Thymus (tissue), 14 donors: ENCODE measurements around the gene STAP2. TPM values are rescaled to one million over a fixed set of nuclear protein-coding genes. Genes with fewer than 3 reads are reported as not detected.
A peak's percentile ranks its signal among the peaks of the same experiment; 100 is the strongest.

Experiments
- DNase-seq, 9 donors: peaks; one replicate each; pipeline ENCODE4 v3.0.0-alpha.2; 2013; ENCODE audit warnings: low spot score in 9 of 9, low read depth in 6 of 9, missing footprints in 1 of 9
- H3K27ac ChIP-seq, 2 donors: one replicate each; pipeline ENCODE4 v1.5.1; 2013; ENCODE audit warnings: control low read depth in 1 of 2, low read depth in 1 of 2, low read length in 1 of 2, mild to moderate bottlenecking in 1 of 2, moderate library complexity in 1 of 2
- H3K27me3 ChIP-seq, 2 donors: one replicate each; pipeline ENCODE4 v1.5.1; 2013; ENCODE audit warnings: low read length in 1 of 2; ENCODE audit not compliant: control insufficient read depth in 2 of 2, insufficient read depth in 1 of 2
- H3K36me3 ChIP-seq, 2 donors: one replicate each; pipeline ENCODE4 v1.5.1; 2013; ENCODE audit warnings: low read length in 1 of 2, mild to moderate bottlenecking in 1 of 2, moderate library complexity in 1 of 2; ENCODE audit not compliant: control insufficient read depth in 2 of 2, insufficient read depth in 2 of 2
- H3K4me1 ChIP-seq, 2 donors: one replicate each; pipeline ENCODE4 v1.5.1; 2013; ENCODE audit warnings: low read length in 2 of 2; ENCODE audit not compliant: control insufficient read depth in 2 of 2, insufficient read depth in 2 of 2
- H3K4me3 ChIP-seq, 2 donors: one replicate each; pipeline ENCODE4 v1.5.1; 2013; ENCODE audit warnings: low read length in 2 of 2, control low read depth in 1 of 2, mild to moderate bottlenecking in 1 of 2
- H3K9me3 ChIP-seq, 2 donors: one replicate each; pipeline ENCODE4 v1.5.1; 2013; ENCODE audit warnings: low read length in 1 of 2, mild to moderate bottlenecking in 1 of 2; ENCODE audit not compliant: control insufficient read depth in 2 of 2, insufficient read depth in 1 of 2
- WGBS: extraction: QIAGEN DNeasy Blood & Tissue Kit; methylation state at CpG from one replicate; pipeline ENCODE4 v1.1.7; 2013; 5-methylcytosine and 5-hydroxymethylcytosine counted together
- long read RNA-seq, 10 donors: transcript quantifications; one replicate each; lab custom pipeline, GENCODE V29; 2026
- polyA plus RNA-seq: library from polyadenylated mRNA; stranded (reverse); fragments of 200-250 nt; gene quantifications from one replicate; pipeline ENCODE4 v1.2.3, GENCODE V29; 2013
- total RNA-seq: library from RNA; stranded (reverse); fragments of 120-200 nt; gene quantifications from one replicate; pipeline ENCODE4 v1.2.4, GENCODE V29; 2013
- donor health status: healthy.

Gene STAP2, protein sequence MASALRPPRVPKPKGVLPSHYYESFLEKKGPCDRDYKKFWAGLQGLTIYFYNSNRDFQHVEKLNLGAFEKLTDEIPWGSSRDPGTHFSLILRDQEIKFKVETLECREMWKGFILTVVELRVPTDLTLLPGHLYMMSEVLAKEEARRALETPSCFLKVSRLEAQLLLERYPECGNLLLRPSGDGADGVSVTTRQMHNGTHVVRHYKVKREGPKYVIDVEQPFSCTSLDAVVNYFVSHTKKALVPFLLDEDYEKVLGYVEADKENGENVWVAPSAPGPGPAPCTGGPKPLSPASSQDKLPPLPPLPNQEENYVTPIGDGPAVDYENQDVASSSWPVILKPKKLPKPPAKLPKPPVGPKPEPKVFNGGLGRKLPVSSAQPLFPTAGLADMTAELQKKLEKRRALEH
- 20.8 TPM for total RNA-seq
- polyA plus RNA-seq, result 21.3 TPM
- long read RNA-seq, donor 1, result 0 reads
- long read RNA-seq, donor 2, transcript STAP2-201 (13 exons, 1,426 nt), result major isoform, 9 of 10 reads
- long read RNA-seq, donor 2, partial matches to known transcripts, result 0 of 10 reads
- long read RNA-seq, donor 2, other reads (novel, unspliced or antisense), result 0 of 10 reads
- long read RNA-seq, donor 3, partial matches to known transcripts, result 0 of 4 reads
- long read RNA-seq, donor 3, other reads (novel, unspliced or antisense), result 0 of 4 reads
- long read RNA-seq, donor 4, partial matches to known transcripts, result 0 of 4 reads
- long read RNA-seq, donor 4, other reads (novel, unspliced or antisense), result 0 of 4 reads
- long read RNA-seq, donor 5, transcript STAP2-201 (13 exons, 1,426 nt), result major isoform, 9 of 10 reads
- long read RNA-seq, donor 5, partial matches to known transcripts, result 0 of 10 reads
- long read RNA-seq, donor 5, other reads (novel, unspliced or antisense), result 0 of 10 reads
- long read RNA-seq, donor 6, partial matches to known transcripts, result 0 of 1 reads
- long read RNA-seq, donor 6, other reads (novel, unspliced or antisense), result 0 of 1 reads
- long read RNA-seq, donor 7, partial matches to known transcripts, result 0 of 3 reads
- long read RNA-seq, donor 7, other reads (novel, unspliced or antisense), result 0 of 3 reads
- long read RNA-seq, donor 8, partial matches to known transcripts, result 0 of 2 reads
- long read RNA-seq, donor 8, other reads (novel, unspliced or antisense), result 0 of 2 reads
- long read RNA-seq, donor 9, partial matches to known transcripts, result 0 of 1 reads
- long read RNA-seq, donor 9, other reads (novel, unspliced or antisense), result 0 of 1 reads
- long read RNA-seq, donor 10, transcript STAP2-201 (13 exons, 1,426 nt), result major isoform, 6 of 7 reads
- long read RNA-seq, donor 10, partial matches to known transcripts, result 0 of 7 reads
- long read RNA-seq, donor 10, other reads (novel, unspliced or antisense), result 0 of 7 reads

DNA sequence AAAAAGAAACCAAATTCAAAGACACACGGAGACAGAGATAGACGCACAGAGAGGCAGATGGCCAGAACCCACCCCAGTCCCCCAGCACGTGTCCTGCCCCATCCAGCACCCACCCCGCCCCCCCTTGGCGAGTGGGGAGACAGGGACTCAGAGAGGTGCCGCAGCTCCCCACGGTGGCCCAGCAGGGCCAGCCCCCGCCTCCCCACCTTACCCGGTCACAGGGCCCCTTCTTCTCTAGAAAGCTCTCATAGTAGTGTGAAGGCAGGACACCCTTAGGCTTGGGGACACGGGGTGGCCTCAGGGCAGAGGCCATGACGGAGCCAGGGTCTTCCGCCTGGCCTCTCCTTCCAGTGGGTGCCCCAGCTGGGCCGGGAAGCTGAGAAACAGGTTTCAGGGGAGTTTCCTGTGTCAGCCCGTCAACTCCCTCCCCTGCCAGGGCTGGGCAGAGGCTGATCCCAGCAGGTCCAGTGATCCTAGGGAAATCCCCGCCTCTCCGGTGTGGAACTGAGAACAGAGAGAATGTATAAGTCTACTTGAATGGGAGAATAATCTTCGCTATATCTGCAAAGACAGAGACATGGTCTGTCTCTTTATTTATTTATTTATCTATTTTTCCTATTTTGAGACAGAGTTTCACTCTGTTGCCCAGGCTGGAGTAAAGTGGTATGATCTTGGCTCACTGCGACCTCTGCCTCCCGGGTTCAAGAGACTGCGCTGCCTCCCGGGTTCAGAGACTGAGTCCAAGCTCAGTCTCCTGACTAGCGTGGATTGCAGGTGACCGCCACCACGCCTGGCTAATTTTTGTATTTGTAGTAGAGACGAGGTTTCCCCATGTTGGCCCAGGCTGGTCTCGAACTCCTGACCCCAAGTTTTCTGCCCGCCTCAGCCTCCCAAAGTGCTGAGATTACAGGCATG is at the start of gene STAP2:
Gene STAP2, minus strand, starts transcription at position 387 of the 915 bp plus-strand sequence. Its CDS starts 74 bp downstream, at position 313.
- peak within 1 kb of the TSS; percentile 44 to 49 for H3K4me3 ChIP-seq
- H3K36me3 ChIP-seq, result no peaks in the 10 kb centered on the region
- no peak for DNase-seq
- peaks cover 5 to 25% of the 10 kb centered on the region in 2 donors for H3K4me1 ChIP-seq
- peak within 1 kb of the TSS; percentile 66 to 78 for H3K27ac ChIP-seq
- H3K9me3 ChIP-seq, result no peaks in the 10 kb centered on the region
- H3K27me3 ChIP-seq, result no peaks in the 10 kb centered on the region
- WGBS, result 56% methylated on average over 27 of the region's 27 CpGs

- Histone ChIP-seq H3K27ac (no peak overlapping the region), H3K4me1 (peaks cover 7 to 19% of the 10 kb centered on the region in 2 donors), H3K36me3 (peaks cover 18 to 35% of the 10 kb centered on the region in 2 donors), H3K4me3 (no peak overlapping the region), H3K9me3 (no peaks in the 10 kb centered on the region), H3K27me3 (no peaks in the 10 kb centered on the region)
- DNase-seq, result no peak
- WGBS, result 92% methylated on average over 13 of the region's 13 CpGs
These were observed 47.6 kb upstream of the STAP2 start for GRCh38 chr19:4386041-4386782.

DNA sequence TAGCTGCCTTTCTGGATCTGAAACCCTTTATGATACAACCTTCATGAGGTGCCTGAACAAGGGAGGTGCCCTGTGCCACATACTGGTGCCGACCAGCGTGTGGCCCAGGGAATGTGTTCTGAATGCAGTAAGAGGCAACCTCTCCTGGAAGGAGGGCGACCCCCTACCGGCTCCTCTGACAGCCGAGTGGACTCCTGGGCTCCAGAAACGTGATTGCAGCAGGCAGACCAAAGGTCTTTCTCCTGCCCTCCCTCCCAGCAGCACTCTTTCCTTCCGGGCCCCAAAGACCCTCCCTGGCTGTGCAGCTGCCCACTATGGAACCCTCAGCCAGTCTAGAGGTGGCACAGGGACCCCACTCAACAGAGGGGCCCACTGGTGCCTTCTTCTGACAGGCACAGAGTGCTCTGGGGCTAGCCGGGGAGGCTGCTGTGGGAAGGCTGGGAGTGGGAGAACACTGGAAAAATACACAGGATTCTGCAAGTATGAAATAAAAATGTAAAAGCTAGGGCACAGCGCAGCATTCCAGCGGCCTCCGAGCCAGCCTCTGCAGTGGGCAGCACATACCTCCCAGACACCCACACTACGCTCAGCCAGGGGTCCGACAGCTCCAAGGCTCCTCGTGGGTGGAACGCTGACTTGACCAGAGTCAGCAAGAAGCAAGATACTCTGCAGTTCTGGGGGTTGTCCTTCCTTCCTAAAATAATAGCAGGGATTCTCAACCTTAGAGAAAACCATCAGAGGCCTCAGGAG is 46.8 kb upstream of the STAP2 start:
- DNase-seq, result no peak
- Histone ChIP-seq H3K36me3 (peaks cover 18 to 35% of the 10 kb centered on the region in 2 donors), H3K27me3 (no peaks in the 10 kb centered on the region), H3K27ac (no peak overlapping the region), H3K4me1 (peaks cover 5 to 15% of the 10 kb centered on the region in 2 donors), H3K4me3 (no peak overlapping the region), H3K9me3 (no peaks in the 10 kb centered on the region)
- 96% methylated on average over 15 of the region's 15 CpGs for WGBS

- Histone ChIP-seq H3K27me3 (no peaks in the 10 kb centered on the region), H3K27ac (no peak overlapping the region), H3K4me3 (no peak overlapping the region), H3K36me3 (peaks cover 4 to 15% of the 10 kb centered on the region in 2 donors), H3K4me1 (peaks cover 4 to 30% of the 10 kb centered on the region in 2 donors), H3K9me3 (no peaks in the 10 kb centered on the region)
- 9% methylated on average over 17 of the region's 17 CpGs for WGBS
- peak in 1 of 9 donors; percentile 54 for DNase-seq
These were observed 41.7 kb upstream of the STAP2 start for GRCh38 chr19:4380254-4380727.

- no peaks in the 10 kb centered on the region for H3K27me3 ChIP-seq
- no peak overlapping the region for H3K4me3 ChIP-seq
- WGBS, result 77% methylated on average over 20 of the region's 20 CpGs
- peaks cover 4 to 37% of the 10 kb centered on the region in 2 donors for H3K4me1 ChIP-seq
- peak overlapping the region; percentile 29 to 38 for H3K27ac ChIP-seq
- H3K9me3 ChIP-seq, result no peaks in the 10 kb centered on the region
- DNase-seq, result no peak
- peaks cover 4 to 12% of the 10 kb centered on the region in 2 donors for H3K36me3 ChIP-seq
These were observed 41.0 kb upstream of the STAP2 start for GRCh38 chr19:4379383-4380253.

DNA sequence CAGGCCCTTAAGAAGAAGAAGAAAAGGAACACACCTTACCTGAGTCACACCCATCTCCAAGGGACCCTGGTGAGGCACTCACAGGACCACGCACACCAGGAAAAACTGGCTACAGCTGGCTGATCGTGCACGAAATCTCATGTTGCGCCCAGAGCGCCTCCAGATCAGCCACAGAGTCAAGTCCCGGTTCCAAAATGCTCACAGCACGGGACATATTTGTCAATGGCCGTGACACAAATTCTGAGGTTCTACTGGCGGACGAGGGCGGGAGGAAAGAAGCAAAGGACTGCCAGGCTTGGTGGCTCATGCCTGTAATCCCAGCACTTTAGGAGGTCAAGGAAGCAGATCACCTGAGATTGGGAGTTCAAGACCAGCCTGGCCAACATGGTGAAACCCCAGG is 40.3 kb upstream of the STAP2 start:
- H3K27me3 ChIP-seq, result no peaks in the 10 kb centered on the region
- H3K9me3 ChIP-seq, result no peaks in the 10 kb centered on the region
- no peak for DNase-seq
- 95% methylated on average over 11 of the region's 11 CpGs for WGBS
- H3K4me1 ChIP-seq, result peaks cover 4 to 44% of the 10 kb centered on the region in 2 donors
- no peak overlapping the region for H3K4me3 ChIP-seq
- no peak overlapping the region for H3K27ac ChIP-seq
- peaks cover 4 to 8% of the 10 kb centered on the region in 2 donors for H3K36me3 ChIP-seq
